Calu3 (cell line): ENCODE measurements around the gene SOAT1. TPM values are rescaled to one million over a fixed set of nuclear protein-coding genes. Genes with fewer than 3 reads are reported as not detected.

Experiments used
- BruUV-seq: library from RNA; stranded (reverse); fragments of 400-500 nt; replicated peaks from 2 replicates; lab custom pipeline; 2021; lab: Mats Ljungman, UMichigan
- CTCF ChIA-PET: fragments of 300-600 bp; sonication (Branson Sonifier 250); formaldehyde crosslinking; loops from one replicate; lab custom pipeline; 2022; ENCODE audit warnings: antibody characterized with exemption; lab: Charles Lee
- DNase-seq: peaks from one replicate; pipeline ENCODE4 v3.0.0; 2022
- H3K27ac Mint-ChIP-seq: one replicate; pipeline ENCODE4 v1.8.0; 2022; ENCODE audit warnings: mixed read lengths; ENCODE audit not compliant: unreplicated experiment
- H3K27me3 Mint-ChIP-seq: one replicate; pipeline ENCODE4 v1.8.0; 2022; ENCODE audit warnings: mixed read lengths; ENCODE audit not compliant: unreplicated experiment
- H3K36me3 Mint-ChIP-seq: one replicate; pipeline ENCODE4 v1.8.0; 2022; ENCODE audit warnings: mild to moderate bottlenecking, moderate library complexity, mixed read lengths; ENCODE audit not compliant: insufficient read depth, unreplicated experiment
- H3K4me1 Mint-ChIP-seq: one replicate; pipeline ENCODE4 v1.8.0; 2022; ENCODE audit warnings: mild to moderate bottlenecking, low read depth, mixed read lengths; ENCODE audit not compliant: unreplicated experiment
- H3K4me3 Mint-ChIP-seq: one replicate; pipeline ENCODE4 v1.8.0; 2022; ENCODE audit warnings: mild to moderate bottlenecking, low read depth, moderate library complexity, mixed read lengths; ENCODE audit not compliant: unreplicated experiment
- H3K9me3 Mint-ChIP-seq: one replicate; pipeline ENCODE4 v1.8.0; 2022; ENCODE audit warnings: low read depth, mixed read lengths; ENCODE audit not compliant: unreplicated experiment
- intact Hi-C: fragments of 100-400 bp; cut with micrococcal nuclease; formaldehyde crosslinking; loops from one replicate; pipeline ENCODE4 v1.10.0; 2022; ENCODE audit not compliant: unreplicated experiment
- total RNA-seq: library from RNA; stranded (reverse); gene quantifications from 2 replicates; pipeline ENCODE4 v1.2.3, GENCODE V29; 2022
- TF ChIP-seq, protein P1 (sequence below): fragments of 200-600 bp; IDR thresholded peaks from one replicate; pipeline ENCODE4 v1.8.0; 2022; ENCODE audit warnings: antibody characterized with exemption; ENCODE audit not compliant: unreplicated experiment

SOAT1 gene
- total RNA-seq, 1 experiment from 2014 or later: 190 TPM

DNA sequence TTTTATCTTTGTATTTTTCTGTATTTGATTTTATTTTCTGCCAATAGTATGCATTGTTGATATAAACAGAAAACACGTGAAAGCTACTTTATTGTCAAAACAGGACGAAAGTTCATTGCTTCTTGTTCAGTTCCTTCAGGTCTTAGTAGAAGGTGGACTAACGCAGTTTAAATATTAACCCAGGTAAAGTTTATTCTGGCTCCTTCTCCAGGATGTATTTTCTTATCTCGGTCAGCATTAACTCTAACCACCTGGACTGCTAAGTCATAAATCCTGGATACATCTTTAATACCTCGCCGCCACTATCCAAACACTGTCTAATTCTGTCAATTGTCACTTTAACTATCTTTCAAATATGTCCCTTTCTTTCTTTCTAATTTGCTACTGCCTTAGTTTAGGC lies 5.7 kb upstream of the SOAT1 start:
- peak overlapping the region; percentile 12 for H3K4me3 Mint-ChIP-seq
- no TSS peak for BruUV-seq
- peak; percentile 21 for DNase-seq

DNA sequence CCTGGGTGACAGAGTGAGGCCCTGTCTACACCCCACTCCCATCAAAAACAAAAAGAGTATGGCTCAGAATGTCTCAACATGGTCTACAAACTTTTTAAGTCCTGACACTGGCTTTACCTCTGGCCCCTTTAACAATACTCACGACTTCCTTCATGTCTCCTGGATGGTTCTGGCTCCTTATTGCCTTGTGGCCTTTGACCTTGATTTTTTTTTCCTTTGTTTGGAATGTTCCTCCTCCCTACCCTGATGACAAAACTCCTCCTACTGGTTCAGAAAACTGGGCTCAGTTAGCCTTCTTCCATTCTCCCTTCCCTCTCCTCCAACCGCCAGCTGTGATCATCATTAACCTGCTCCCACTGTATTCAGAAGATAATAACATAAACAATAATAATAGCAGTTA lies 4.6 kb upstream of the SOAT1 start:
- DNase-seq: no peak
- BruUV-seq: no TSS peak
- TF ChIP-seq, protein P1, sequence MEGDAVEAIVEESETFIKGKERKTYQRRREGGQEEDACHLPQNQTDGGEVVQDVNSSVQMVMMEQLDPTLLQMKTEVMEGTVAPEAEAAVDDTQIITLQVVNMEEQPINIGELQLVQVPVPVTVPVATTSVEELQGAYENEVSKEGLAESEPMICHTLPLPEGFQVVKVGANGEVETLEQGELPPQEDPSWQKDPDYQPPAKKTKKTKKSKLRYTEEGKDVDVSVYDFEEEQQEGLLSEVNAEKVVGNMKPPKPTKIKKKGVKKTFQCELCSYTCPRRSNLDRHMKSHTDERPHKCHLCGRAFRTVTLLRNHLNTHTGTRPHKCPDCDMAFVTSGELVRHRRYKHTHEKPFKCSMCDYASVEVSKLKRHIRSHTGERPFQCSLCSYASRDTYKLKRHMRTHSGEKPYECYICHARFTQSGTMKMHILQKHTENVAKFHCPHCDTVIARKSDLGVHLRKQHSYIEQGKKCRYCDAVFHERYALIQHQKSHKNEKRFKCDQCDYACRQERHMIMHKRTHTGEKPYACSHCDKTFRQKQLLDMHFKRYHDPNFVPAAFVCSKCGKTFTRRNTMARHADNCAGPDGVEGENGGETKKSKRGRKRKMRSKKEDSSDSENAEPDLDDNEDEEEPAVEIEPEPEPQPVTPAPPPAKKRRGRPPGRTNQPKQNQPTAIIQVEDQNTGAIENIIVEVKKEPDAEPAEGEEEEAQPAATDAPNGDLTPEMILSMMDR: no peak
- Mint-ChIP-seq H3K27me3 (no peaks in the 10 kb centered on the region), H3K36me3 (peaks cover 10% of the 10 kb centered on the region), H3K27ac (peak overlapping the region; percentile 10), H3K4me1 (peaks cover 38% of the 10 kb centered on the region), H3K4me3 (no peak overlapping the region), H3K9me3 (no peaks in the 10 kb centered on the region)
- CTCF ChIA-PET: no interaction called here
- intact Hi-C loops: no loop called here

More for the DNA sequence above, 5.7 kb upstream of the SOAT1 start:
- Mint-ChIP-seq H3K36me3 (no peaks in the 10 kb centered on the region), H3K4me1 (peaks cover 38% of the 10 kb centered on the region), H3K27me3 (no peaks in the 10 kb centered on the region), H3K9me3 (no peaks in the 10 kb centered on the region), H3K27ac (peak overlapping the region; percentile 19)
- intact Hi-C loops: no loop called here
- CTCF ChIA-PET: interaction anchor here (1.0 kb wide), 1 partner anchor 36 kb away, joined by 3 read pairs; no protein-coding TSS in a partner anchor
- TF ChIP-seq, protein P1: no peak

DNA sequence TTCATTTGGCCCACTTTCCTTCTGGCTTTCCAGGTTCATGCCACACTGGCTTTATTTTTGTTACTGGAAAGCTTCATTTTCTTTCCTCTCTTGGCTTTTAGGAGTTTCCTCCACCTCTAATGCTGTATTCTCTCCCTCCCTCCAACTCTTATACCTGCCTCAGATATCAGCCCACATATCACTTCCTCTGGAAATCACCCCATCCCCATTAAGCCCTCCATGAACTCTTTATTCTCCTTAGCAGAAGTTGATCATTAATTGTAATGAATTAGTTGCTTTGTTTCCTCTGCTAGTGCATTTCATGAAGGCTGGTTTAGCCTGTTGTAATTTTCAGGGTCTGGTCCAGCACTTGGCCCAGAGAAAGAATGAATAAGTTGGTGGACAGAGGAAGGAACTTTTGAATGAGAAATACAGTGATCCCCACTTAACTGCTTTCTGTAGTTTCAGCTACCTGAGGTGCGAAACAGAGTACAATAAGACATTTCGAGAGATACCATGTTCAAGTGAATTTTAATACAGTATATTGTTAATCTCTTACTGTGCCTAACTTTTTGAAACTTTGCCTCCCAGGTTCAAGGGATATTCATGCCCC lies 1.7 kb downstream of the SOAT1 start:
- Mint-ChIP-seq H3K27me3 (no peaks in the 10 kb centered on the region), H3K4me1 (peaks cover 50% of the 10 kb centered on the region), H3K27ac (peak overlapping the region; percentile 93), H3K4me3 (peak overlapping the region; percentile 99), H3K36me3 (peaks cover 43% of the 10 kb centered on the region), H3K9me3 (no peaks in the 10 kb centered on the region)
- CTCF ChIA-PET: interaction anchor here (0.6 to 1.8 kb wide), 4 partner anchors 59 to 341 kb away, joined by 3 to 5 read pairs (median 3); partner anchors contain the start of gene AXDND1
- no TSS peak for BruUV-seq
- TF ChIP-seq, protein P1: no peak
- intact Hi-C loops: loop anchor here (5.0 kb wide), 1 partner anchor 37 kb away; no protein-coding TSS in a partner anchor
- peak; percentile 32 for DNase-seq

DNA sequence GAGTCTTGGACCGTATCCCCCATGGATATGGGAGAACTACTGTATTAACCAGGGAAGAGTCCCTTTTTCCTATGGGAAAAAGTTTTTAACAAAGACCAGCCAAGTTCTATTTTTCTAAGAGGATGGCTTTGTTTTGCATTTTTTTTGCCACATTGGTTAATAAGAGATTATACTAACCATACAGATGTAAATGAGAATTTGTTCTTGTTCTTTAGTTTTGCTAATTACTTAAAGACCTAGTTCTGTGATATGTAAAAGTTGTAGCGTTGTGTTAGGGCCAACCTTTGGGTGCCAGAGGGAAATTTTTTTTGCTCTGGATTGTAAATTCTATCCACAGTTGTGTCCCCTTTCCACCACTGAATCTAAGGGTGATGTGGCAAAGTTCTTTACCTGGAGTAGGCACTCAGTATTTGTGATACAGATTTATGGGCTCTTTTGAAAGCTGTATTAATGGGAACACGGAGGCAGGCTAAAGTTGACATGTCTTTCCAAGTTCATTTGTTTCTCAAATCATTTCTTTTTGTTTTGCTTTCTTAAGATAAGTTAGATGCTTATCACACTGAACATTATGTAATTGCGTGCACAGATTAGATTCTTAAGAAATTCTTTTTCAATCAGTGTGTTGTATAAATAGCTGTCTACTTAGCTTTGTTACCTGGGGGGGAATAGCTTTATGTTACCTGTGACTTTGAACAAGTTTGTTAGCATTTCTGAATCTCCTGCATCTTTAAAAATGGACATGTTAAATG lies 2.9 kb downstream of the SOAT1 start:
- TF ChIP-seq, protein P1: no peak
- Mint-ChIP-seq H3K9me3 (no peaks in the 10 kb centered on the region), H3K27ac (peak overlapping the region; percentile 36), H3K4me1 (peaks cover 56% of the 10 kb centered on the region), H3K4me3 (peak overlapping the region; percentile 99), H3K36me3 (peaks cover 44% of the 10 kb centered on the region), H3K27me3 (no peaks in the 10 kb centered on the region)
- CTCF ChIA-PET: no interaction called here
- BruUV-seq: no TSS peak
- DNase-seq: no peak
- intact Hi-C loops: loop anchor here (2.0 to 5.0 kb wide), 2 partner anchors 14 to 36 kb away; no protein-coding TSS in a partner anchor
